A549 (cell line): ENCODE data around the gene FRMD4A.

ENCODE experiments used
- EP300 ChIP-seq, 2 experiments: fragments of >200 bp; sonication (Bioruptor Twin); formaldehyde crosslinking; IDR thresholded peaks; 2 replicates in 1 of 2; 3 replicates in 1 of 2; pipeline ENCODE4 v1.6.1; 2016 to 2017
- ESRRA ChIP-seq: fragments of 150-350 bp; IDR thresholded peaks from 2 replicates; pipeline ENCODE4 v1.6.1; 2014; ENCODE audit warnings: mild to moderate bottlenecking, low read length, borderline replicate concordance
- FOSL2 ChIP-seq, 2 experiments: fragments of 450-650 bp in 1 of 2; fragments of >200 bp in 1 of 2; sonication (Bioruptor Twin) in 1 of 2; formaldehyde crosslinking; IDR thresholded peaks; 2 replicates each; pipeline versions ENCODE4 v1.5.0 to v1.6.1; 2016 to 2020; ENCODE audit warnings: mild to moderate bottlenecking in 1 of 2, moderate library complexity in 1 of 2
- NR3C1 ChIP-seq: fragments of >200 bp; sonication (Bioruptor Twin); formaldehyde crosslinking; IDR thresholded peaks from 3 replicates; pipeline ENCODE4 v1.6.1; 2017
- POLR2A ChIP-seq: IDR thresholded peaks from 2 replicates; pipeline ENCODE4 v1.6.1; 2012; ENCODE audit warnings: mild to moderate bottlenecking, low read length
- RAD21 ChIP-seq, 2 experiments: fragments of >200 bp in 1 of 2; sonication (Bioruptor Twin) in 1 of 2; formaldehyde crosslinking in 1 of 2; IDR thresholded peaks in 1 of 2; conservative IDR thresholded peaks in 1 of 2; 2 replicates in 1 of 2; 3 replicates in 1 of 2; pipeline ENCODE4 v1.6.1; 2012 to 2018; ENCODE audit warnings: inconsistent platforms in 1 of 2
- REST ChIP-seq: fragments of 200-600 bp; sonication (generic); IDR thresholded peaks from 2 replicates; pipeline ENCODE4 v1.6.1; 2016; ENCODE audit warnings: antibody characterized with exemption, mild to moderate bottlenecking, moderate library complexity
- ZSCAN20 ChIP-seq: fragments of 250-450 bp; sonication (Bioruptor Pico); IDR thresholded peaks from 2 replicates; pipeline ENCODE4 v1.8.0; 2022; ENCODE audit warnings: mild to moderate bottlenecking, moderate library complexity
- TF ChIP-seq, protein P1 (sequence below): fragments of >200 bp; sonication (Bioruptor Twin); formaldehyde crosslinking; IDR thresholded peaks from 3 replicates; pipeline ENCODE4 v1.5.1; 2016

GRCh38 chr10:14219411-14219810, 111.3 kb downstream of the FRMD4A start:
- TF ChIP-seq POLR2A, result no peak
- TF ChIP-seq, protein P1, sequence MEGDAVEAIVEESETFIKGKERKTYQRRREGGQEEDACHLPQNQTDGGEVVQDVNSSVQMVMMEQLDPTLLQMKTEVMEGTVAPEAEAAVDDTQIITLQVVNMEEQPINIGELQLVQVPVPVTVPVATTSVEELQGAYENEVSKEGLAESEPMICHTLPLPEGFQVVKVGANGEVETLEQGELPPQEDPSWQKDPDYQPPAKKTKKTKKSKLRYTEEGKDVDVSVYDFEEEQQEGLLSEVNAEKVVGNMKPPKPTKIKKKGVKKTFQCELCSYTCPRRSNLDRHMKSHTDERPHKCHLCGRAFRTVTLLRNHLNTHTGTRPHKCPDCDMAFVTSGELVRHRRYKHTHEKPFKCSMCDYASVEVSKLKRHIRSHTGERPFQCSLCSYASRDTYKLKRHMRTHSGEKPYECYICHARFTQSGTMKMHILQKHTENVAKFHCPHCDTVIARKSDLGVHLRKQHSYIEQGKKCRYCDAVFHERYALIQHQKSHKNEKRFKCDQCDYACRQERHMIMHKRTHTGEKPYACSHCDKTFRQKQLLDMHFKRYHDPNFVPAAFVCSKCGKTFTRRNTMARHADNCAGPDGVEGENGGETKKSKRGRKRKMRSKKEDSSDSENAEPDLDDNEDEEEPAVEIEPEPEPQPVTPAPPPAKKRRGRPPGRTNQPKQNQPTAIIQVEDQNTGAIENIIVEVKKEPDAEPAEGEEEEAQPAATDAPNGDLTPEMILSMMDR, result no peak
- TF ChIP-seq FOSL2 (IDR thresholded peaks at IDR 0.05), result no peak
- no peak for TF ChIP-seq FOSL2 (CRISPR knock-in tag; IDR thresholded peaks at IDR 0.05)
- TF ChIP-seq ZSCAN20 (CRISPR knock-in tag), result no peak
- no peak for TF ChIP-seq RAD21 (conservative IDR thresholded peaks at IDR 0.05 in 1 of 2, IDR thresholded peaks at IDR 0.05 in 1 of 2)
- TF ChIP-seq REST, result no peak
- no peak for TF ChIP-seq EP300 (IDR thresholded peaks at IDR 0.05)
- no peak for TF ChIP-seq NR3C1
- no peak for TF ChIP-seq ESRRA
